Breast epithelium (tissue), 4 donors: ENCODE data around the gene ITGB2. TPM values are rescaled to one million over a fixed set of nuclear protein-coding genes. Genes with fewer than 3 reads are reported as not detected.
A peak's percentile ranks its signal among the peaks of the same experiment; 100 is the strongest.

ENCODE experiments used
- DNase-seq, 2 donors: peaks; one replicate each; pipeline ENCODE4 v3.0.0-alpha.2; 2019; ENCODE audit warnings: low spot score in 2 of 2
- H3K27ac ChIP-seq, 2 donors: fragments of 200-600 bp; sonication (generic) in 1 of 2; one replicate each; pipeline ENCODE4 v1.5.1; 2016 to 2019; ENCODE audit warnings: mild to moderate bottlenecking in 1 of 2
- H3K27me3 ChIP-seq, 2 donors: fragments of 200-600 bp; sonication (generic) in 1 of 2; one replicate each; pipeline versions ENCODE4 v1.5.1 to v1.6.0; 2017 to 2019; ENCODE audit warnings: control low read depth in 1 of 2, mild to moderate bottlenecking in 1 of 2
- H3K36me3 ChIP-seq: fragments of 200-600 bp; one replicate; pipeline ENCODE4 v1.5.1; 2019
- H3K4me1 ChIP-seq, 2 donors: fragments of 200-600 bp; sonication (generic); one replicate each; pipeline ENCODE4 v1.5.1; 2016 to 2019; ENCODE audit warnings: control low read depth in 1 of 2
- H3K4me3 ChIP-seq, 3 donors: fragments of 200-600 bp; sonication (generic); 1 replicate in 2 of 3; 2 replicates in 1 of 3; pipeline ENCODE4 v1.5.1; 2016 to 2019; ENCODE audit warnings: mild to moderate bottlenecking in 3 of 3, moderate library complexity in 2 of 3
- H3K9me3 ChIP-seq, 2 donors: fragments of 200-600 bp; sonication (generic) in 1 of 2; one replicate each; pipeline ENCODE4 v1.5.1; 2016 to 2019; ENCODE audit warnings: control low read depth in 1 of 2
- POLR2A ChIP-seq: fragments of 450-650 bp; IDR thresholded peaks from one replicate; pipeline ENCODE4 v1.6.1; 2016; ENCODE audit warnings: antibody characterized with exemption, mild to moderate bottlenecking, moderate library complexity
- POLR2AphosphoS5 ChIP-seq, 3 donors: sonication (generic); formaldehyde crosslinking; IDR thresholded peaks; one replicate each; pipeline ENCODE4 v1.6.1; 2017; ENCODE audit warnings: antibody characterized with exemption in 3 of 3
- intact Hi-C: fragments of 100-400 bp; cut with DNase I; formaldehyde crosslinking; loops from one replicate; pipeline ENCODE4 v1.15.1; 2023; ENCODE audit warnings: low total_unique reads
- total RNA-seq, 3 donors: library from RNA; depleted of rRNA; stranded (reverse); fragments of >200 nt; gene quantifications; one replicate each; pipeline ENCODE4 v1.1.0, GENCODE V29; 2016
- TF ChIP-seq, protein P1 (sequence below), 3 donors: fragments of 450-650 bp; IDR thresholded peaks; one replicate each; pipeline ENCODE4 v1.5.1; 2016 to 2017; ENCODE audit warnings: antibody characterized with exemption in 3 of 3, mild to moderate bottlenecking in 3 of 3, moderate library complexity in 3 of 3

ITGB2 gene
- total RNA-seq, 3 donors from 2014 or later = 19.7 to 242 (median 92.8) TPM

DNA sequence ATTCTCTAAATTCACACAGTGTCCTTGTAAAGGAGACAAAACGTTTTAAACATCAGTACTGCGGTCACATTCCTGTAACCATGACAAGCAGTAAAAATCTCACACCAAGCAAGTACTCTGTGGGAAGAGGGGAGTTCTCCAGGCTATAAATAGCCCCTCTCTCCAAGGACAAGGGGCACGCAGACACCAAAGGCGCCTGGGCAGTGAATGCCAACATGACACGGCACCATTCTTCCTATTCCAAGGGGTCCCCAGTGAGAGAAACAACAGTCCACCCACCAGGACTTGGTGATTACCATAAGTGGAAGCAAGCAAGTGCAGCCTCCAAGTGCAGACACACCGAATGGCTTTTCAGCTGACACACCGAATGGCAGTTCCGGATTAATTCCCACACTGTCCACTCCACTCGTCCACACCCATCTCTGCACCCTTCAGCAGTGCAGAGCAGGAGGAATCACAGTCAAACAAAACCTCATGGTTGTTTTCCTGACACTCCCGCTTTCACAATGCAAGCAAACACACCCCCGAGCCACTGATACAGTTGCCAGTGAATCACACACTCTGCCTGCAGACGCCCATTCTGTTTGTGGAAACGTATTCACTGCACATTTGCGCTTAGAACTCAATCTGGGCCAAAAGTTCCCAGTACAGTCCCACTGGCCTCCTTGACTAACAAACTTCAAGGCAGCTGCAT is 49.0 kb downstream of the ITGB2 start:
- DNase-seq = no peak
- H3K4me3 ChIP-seq = peak overlapping the region; percentile 87 to 95 (median 91)
- intact Hi-C loops = loop anchor here (5.0 kb wide), 1 partner anchor 69 kb away; the partner anchor contains the start of gene UBE2G2
- no peaks in the 10 kb centered on the region for H3K9me3 ChIP-seq
- TF ChIP-seq POLR2AphosphoS5 (IDR thresholded peaks at IDR 0.05) = peak in 1 of 3 donors; percentile 40
- TF ChIP-seq, protein P1, sequence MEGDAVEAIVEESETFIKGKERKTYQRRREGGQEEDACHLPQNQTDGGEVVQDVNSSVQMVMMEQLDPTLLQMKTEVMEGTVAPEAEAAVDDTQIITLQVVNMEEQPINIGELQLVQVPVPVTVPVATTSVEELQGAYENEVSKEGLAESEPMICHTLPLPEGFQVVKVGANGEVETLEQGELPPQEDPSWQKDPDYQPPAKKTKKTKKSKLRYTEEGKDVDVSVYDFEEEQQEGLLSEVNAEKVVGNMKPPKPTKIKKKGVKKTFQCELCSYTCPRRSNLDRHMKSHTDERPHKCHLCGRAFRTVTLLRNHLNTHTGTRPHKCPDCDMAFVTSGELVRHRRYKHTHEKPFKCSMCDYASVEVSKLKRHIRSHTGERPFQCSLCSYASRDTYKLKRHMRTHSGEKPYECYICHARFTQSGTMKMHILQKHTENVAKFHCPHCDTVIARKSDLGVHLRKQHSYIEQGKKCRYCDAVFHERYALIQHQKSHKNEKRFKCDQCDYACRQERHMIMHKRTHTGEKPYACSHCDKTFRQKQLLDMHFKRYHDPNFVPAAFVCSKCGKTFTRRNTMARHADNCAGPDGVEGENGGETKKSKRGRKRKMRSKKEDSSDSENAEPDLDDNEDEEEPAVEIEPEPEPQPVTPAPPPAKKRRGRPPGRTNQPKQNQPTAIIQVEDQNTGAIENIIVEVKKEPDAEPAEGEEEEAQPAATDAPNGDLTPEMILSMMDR (IDR thresholded peaks at IDR 0.05) = no peak
- no peaks in the 10 kb centered on the region for H3K27me3 ChIP-seq
- peaks cover 19 to 38% of the 10 kb centered on the region in 2 donors for H3K4me1 ChIP-seq
- H3K36me3 ChIP-seq = no peaks in the 10 kb centered on the region
- peak overlapping the region; percentile 91 for H3K27ac ChIP-seq

DNA sequence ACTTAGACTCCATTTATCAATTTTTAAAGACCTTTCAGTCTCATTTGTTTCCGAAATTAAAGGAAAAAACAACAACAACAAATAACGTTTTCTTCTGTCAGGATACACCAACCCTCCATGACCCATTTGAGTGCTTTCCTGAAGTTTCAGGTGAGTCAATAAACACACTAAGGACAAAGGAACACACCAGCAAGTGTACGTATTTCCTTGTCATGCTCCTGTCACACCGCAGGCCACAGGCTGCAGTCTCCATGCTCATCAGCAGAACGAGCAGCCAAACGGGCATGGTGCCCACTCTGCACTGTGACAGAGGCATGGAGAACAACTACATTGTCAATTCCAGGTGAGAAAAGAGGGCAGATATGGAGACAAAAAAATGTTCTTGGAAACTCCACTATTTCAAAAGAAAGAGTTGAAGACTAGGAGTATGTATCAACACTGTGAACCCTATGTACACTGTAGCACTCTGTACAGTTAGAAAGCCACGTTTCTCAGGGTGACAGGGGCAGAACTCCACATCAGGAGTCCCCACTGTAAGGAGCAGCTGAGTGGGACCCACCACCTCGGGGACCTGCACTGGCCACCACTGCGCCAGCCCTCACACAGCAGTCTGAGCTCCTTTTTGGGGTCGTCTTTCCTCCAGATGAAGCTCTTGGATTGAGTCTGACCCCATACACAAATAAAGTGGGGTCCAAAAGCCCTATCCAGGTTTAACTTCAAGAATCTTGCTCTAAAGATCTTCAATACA is 49.8 kb downstream of the ITGB2 start:
- DNase-seq = peak; percentile 81 to 93
- peak overlapping the region in 2 of 3 donors; percentile 15 to 87 for H3K4me3 ChIP-seq
- peaks cover 19 to 41% of the 10 kb centered on the region in 2 donors for H3K4me1 ChIP-seq

DNA sequence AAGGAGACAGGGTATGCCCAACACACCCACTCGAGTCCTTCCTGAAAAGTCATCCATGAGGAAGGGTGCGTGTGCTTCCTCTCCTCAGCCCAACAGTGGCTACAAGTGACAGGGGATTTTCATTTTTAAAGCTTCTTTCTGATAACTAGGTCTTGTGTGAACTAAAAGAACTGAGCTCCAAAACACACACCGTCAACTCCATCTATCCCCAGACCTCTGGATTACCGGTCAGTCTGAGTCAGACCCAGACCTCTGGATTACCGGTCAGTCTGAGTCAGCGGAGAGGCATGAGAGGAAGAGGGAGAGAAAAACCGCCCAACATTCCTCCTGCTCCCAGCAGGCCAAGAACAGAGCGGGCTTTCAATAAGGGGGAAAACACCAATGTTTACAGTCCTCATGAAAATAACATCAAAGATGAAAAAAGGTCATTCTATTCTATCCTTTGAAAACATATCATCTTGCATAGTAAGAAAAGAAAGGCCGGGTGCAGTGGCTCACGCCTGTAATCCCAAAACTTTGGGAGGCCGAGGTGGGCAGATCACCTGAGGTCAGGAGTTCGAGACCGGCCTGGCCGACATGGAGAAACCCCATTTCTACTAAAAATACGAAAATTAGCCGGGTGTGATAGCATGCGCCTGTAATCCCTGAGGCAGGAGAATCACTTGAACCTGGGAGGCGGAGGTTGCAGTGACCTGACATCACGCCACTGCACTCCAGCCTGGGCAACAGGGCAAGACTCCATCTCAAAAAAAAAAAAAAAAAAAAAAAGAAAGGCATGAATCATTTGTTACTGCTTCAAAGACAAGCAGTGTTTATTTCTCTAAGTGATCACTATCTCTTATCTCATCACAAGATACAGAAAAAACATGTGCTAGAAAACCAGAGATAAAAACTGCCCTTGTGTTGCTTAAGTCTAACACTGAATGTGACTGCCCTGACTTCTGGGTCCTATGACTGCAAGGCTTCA is 50.6 kb downstream of the ITGB2 start:
- Histone ChIP-seq H3K4me1 (peaks cover 19 to 49% of the 10 kb centered on the region in 2 donors), H3K27me3 (no peaks in the 10 kb centered on the region), H3K4me3 (peak overlapping the region in 2 of 3 donors; percentile 15 to 87), H3K36me3 (no peaks in the 10 kb centered on the region), H3K9me3 (no peaks in the 10 kb centered on the region), H3K27ac (peak overlapping the region; percentile 91)
- peak in 1 of 2 donors; percentile 76 for DNase-seq
- intact Hi-C loops = loop anchor here (5.0 to 10.0 kb wide), 2 partner anchors 68 to 675 kb away; partner anchors contain the start of genes SLC19A1 and UBE2G2
- no peak for TF ChIP-seq POLR2A
- peak in 2 of 3 donors; percentile 27 to 68 for TF ChIP-seq POLR2AphosphoS5 (IDR thresholded peaks at IDR 0.05)

More for the DNA sequence above, 49.8 kb downstream of the ITGB2 start:
- intact Hi-C loops = loop anchor here (5.0 kb wide), 1 partner anchor 69 kb away; the partner anchor contains the start of gene UBE2G2
- no peaks in the 10 kb centered on the region for H3K27me3 ChIP-seq
- H3K27ac ChIP-seq = peak overlapping the region; percentile 91
- TF ChIP-seq POLR2AphosphoS5 (IDR thresholded peaks at IDR 0.05) = peak in 2 of 3 donors; percentile 48 to 56
- TF ChIP-seq, protein P1 (IDR thresholded peaks at IDR 0.05) = no peak
- H3K36me3 ChIP-seq = no peaks in the 10 kb centered on the region
- no peaks in the 10 kb centered on the region for H3K9me3 ChIP-seq

DNA sequence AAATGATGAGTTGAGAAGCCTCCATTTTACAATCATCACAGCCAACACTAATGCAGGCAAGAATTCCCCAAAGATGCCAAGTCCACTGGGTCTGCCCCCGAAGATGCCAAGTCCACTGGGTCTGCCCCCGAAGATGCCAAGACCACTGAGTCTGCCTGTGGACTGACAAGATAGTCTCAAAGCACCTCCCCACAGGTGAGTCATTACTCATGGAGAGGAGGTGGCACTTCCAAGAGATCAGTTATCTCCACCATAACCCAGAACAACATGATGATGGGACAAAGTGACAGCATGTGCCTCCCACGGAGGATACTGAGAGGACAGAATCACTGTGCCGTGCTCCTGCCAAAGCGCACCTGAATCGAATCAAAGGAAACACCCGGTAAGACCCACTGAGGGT is 52.0 kb downstream of the ITGB2 start:
- no peaks in the 10 kb centered on the region for H3K36me3 ChIP-seq
- no peaks in the 10 kb centered on the region for H3K9me3 ChIP-seq
- no peaks in the 10 kb centered on the region for H3K27me3 ChIP-seq
- no peak for DNase-seq
- H3K4me3 ChIP-seq = no peak overlapping the region
- TF ChIP-seq POLR2A (no peak), POLR2AphosphoS5 (IDR thresholded peaks at IDR 0.05) (no peak)
- TF ChIP-seq, protein P1 (IDR thresholded peaks at IDR 0.05) = no peak
- peaks cover 19 to 55% of the 10 kb centered on the region in 2 donors for H3K4me1 ChIP-seq
- intact Hi-C loops = loop anchor here (10.0 kb wide), 1 partner anchor 676 kb away; the partner anchor contains the start of gene SLC19A1
- peak overlapping the region; percentile 91 for H3K27ac ChIP-seq
